PC-9 (cell line): ENCODE data around the gene TRIM71. TPM values are rescaled to one million over a fixed set of nuclear protein-coding genes. Genes with fewer than 3 reads are reported as not detected.

Source experiments
- BruUV-seq: library from RNA; stranded (reverse); fragments of 400-500 nt; replicated peaks from 2 replicates; lab custom pipeline; 2021; lab: Mats Ljungman, UMichigan
- CTCF ChIA-PET: fragments of 300-600 bp; sonication (Branson Sonifier 250); formaldehyde crosslinking; loops from one replicate; lab custom pipeline; 2022; ENCODE audit warnings: antibody characterized with exemption; lab: Charles Lee
- POLR2A ChIA-PET: fragments of 300-600 bp; sonication (Branson Sonifier 250); formaldehyde crosslinking; loops from one replicate; lab custom pipeline; 2022; ENCODE audit warnings: antibody characterized with exemption; ENCODE audit not compliant: unreplicated experiment; lab: Charles Lee
- DNase-seq, 2 experiments: peaks; one replicate each; pipeline versions ENCODE4 v3.0.0 to v3.0.0-alpha.2; 2015 to 2022; ENCODE audit warnings: mixed read lengths in 1 of 2
- H2AFZ ChIP-seq: fragments of 200-600 bp; sonication (generic); 2 replicates; pipeline ENCODE4 v1.8.1; 2017; ENCODE audit warnings: antibody characterized with exemption
- H3F3A ChIP-seq: fragments of 200-600 bp; sonication (generic); 2 replicates; pipeline ENCODE4 v1.8.1; 2017; ENCODE audit warnings: antibody characterized with exemption, mild to moderate bottlenecking, low read depth; ENCODE audit not compliant: insufficient read depth
- H3K27ac ChIP-seq: fragments of 200-600 bp; sonication (generic); 2 replicates; pipeline ENCODE4 v1.6.1; 2016; ENCODE audit warnings: mixed run types
- H3K27me3 ChIP-seq: fragments of 200-600 bp; sonication (generic); 2 replicates; pipeline ENCODE4 v1.6.1; 2016; ENCODE audit warnings: low read depth, mixed run types; ENCODE audit not compliant: insufficient read depth
- H3K36me3 ChIP-seq: fragments of 200-600 bp; sonication (generic); 2 replicates; pipeline ENCODE4 v1.6.1; 2016; ENCODE audit warnings: low read depth, mixed run types
- H3K4me1 ChIP-seq: fragments of 200-600 bp; sonication (generic); replicated peaks from 2 replicates; pipeline ENCODE4 v1.6.1; 2016; ENCODE audit warnings: mixed run types; ENCODE audit not compliant: insufficient read depth
- H3K4me2 ChIP-seq: fragments of 200-600 bp; sonication (generic); 2 replicates; pipeline ENCODE4 v1.6.1; 2017; ENCODE audit warnings: mixed run types
- H3K4me3 ChIP-seq: fragments of 200-600 bp; sonication (generic); 2 replicates; pipeline ENCODE4 v1.6.1; 2016; ENCODE audit warnings: mixed run types
- H3K79me2 ChIP-seq: fragments of 200-600 bp; sonication (generic); 2 replicates; pipeline ENCODE4 v1.6.1; 2017; ENCODE audit warnings: low read depth, mixed run types
- H3K9me2 ChIP-seq: fragments of 200-600 bp; sonication (generic); 2 replicates; pipeline ENCODE4 v1.8.1; 2017; ENCODE audit warnings: mild to moderate bottlenecking; ENCODE audit not compliant: insufficient read depth
- H3K9me3 ChIP-seq: fragments of 200-600 bp; sonication (generic); 2 replicates; pipeline ENCODE4 v1.8.1; 2016; ENCODE audit warnings: low read depth; ENCODE audit not compliant: insufficient read depth
- H4K20me1 ChIP-seq: fragments of 200-600 bp; sonication (generic); 2 replicates; pipeline ENCODE4 v1.8.1; 2017; ENCODE audit not compliant: insufficient read depth
- EZH2 ChIP-seq: fragments of 200-600 bp; sonication (generic); IDR thresholded peaks from 2 replicates; pipeline ENCODE4 v1.8.0; 2017; ENCODE audit warnings: antibody characterized with exemption, low read depth
- intact Hi-C: fragments of 100-400 bp; cut with micrococcal nuclease; formaldehyde crosslinking; loops from one replicate; pipeline ENCODE4 v1.10.0; 2022; ENCODE audit not compliant: unreplicated experiment
- total RNA-seq: library from RNA; stranded (reverse); gene quantifications from 2 replicates; pipeline ENCODE4 v1.2.3, GENCODE V29; 2021
- TF ChIP-seq, protein P1 (sequence below): fragments of 200-600 bp; sonication (generic); conservative IDR thresholded peaks from 2 replicates; pipeline ENCODE4 v1.6.1; 2017; ENCODE audit warnings: mixed run types, antibody characterized with exemption, mild to moderate bottlenecking, moderate library complexity

Gene TRIM71
- total RNA-seq, 1 experiment from 2014 or later = not detected

DNA sequence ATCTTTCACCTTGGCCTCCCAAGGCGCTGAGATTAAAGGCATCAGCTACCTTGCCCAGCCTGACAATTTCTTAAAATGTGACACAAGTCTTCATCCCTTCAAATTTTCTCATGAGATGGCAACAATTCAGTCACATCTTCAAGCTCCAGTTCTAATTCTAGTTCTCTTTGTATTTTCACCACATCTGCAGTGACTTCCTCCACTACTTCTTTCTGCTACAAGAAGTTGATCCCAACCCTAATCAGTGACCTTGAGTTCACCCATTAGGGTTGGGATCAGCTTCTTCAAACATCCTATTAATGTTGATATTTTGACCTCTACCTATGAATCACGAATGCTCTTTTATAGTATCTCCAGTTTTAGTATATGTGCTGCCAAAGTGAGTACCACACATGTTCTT is 59.8 kb downstream of the TRIM71 start:
- Histone ChIP-seq H3K27me3 (no peaks in the 10 kb centered on the region), H3K9me3 (no peaks in the 10 kb centered on the region), H3K9me2 (no peaks in the 10 kb centered on the region), H2AFZ (no peak overlapping the region), H3K4me1 (no peaks in the 10 kb centered on the region), H3F3A (no peaks in the 10 kb centered on the region), H3K79me2 (no peaks in the 10 kb centered on the region), H3K36me3 (no peaks in the 10 kb centered on the region), H3K27ac (no peak overlapping the region), H4K20me1 (no peaks in the 10 kb centered on the region), H3K4me2 (no peak overlapping the region), H3K4me3 (no peak overlapping the region)
- BruUV-seq = no TSS peak
- TF ChIP-seq, protein P1, sequence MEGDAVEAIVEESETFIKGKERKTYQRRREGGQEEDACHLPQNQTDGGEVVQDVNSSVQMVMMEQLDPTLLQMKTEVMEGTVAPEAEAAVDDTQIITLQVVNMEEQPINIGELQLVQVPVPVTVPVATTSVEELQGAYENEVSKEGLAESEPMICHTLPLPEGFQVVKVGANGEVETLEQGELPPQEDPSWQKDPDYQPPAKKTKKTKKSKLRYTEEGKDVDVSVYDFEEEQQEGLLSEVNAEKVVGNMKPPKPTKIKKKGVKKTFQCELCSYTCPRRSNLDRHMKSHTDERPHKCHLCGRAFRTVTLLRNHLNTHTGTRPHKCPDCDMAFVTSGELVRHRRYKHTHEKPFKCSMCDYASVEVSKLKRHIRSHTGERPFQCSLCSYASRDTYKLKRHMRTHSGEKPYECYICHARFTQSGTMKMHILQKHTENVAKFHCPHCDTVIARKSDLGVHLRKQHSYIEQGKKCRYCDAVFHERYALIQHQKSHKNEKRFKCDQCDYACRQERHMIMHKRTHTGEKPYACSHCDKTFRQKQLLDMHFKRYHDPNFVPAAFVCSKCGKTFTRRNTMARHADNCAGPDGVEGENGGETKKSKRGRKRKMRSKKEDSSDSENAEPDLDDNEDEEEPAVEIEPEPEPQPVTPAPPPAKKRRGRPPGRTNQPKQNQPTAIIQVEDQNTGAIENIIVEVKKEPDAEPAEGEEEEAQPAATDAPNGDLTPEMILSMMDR = no peak
- TF ChIP-seq EZH2 = no peak
- no peak for DNase-seq
- ChIA-PET CTCF (no interaction called here), POLR2A (no interaction called here)
- intact Hi-C loops = no loop called here

DNA sequence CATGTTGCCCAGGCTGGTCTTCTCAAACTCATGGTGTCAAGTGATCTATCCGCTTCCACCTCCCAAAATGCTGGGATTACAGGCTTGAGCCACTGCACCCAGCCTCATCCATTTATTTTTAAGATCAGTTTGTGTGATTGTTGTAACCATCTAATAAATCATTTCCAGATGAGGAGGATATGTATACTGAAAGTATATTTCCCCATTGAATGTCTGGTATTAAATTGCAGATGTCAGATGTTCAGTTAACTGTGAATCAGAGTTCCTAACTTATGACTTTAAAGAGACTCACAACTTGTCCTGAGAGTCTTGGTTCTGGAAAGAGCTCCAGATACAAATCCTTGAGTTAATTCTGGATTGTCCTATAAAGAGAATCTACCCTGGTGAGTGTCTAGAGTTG is 62.4 kb downstream of the TRIM71 start:
- H3K9me2 ChIP-seq = no peaks in the 10 kb centered on the region
- no peak overlapping the region for H3K4me2 ChIP-seq
- H3K9me3 ChIP-seq = no peaks in the 10 kb centered on the region
- no peaks in the 10 kb centered on the region for H3K79me2 ChIP-seq
- intact Hi-C loops = no loop called here
- no peak overlapping the region for H3K4me3 ChIP-seq
- ChIA-PET CTCF (no interaction called here), POLR2A (interaction anchor here (0.7 kb wide), 1 partner anchor 318 kb away, joined by 4 read pairs; no protein-coding TSS in a partner anchor)
- BruUV-seq = no TSS peak
- no peaks in the 10 kb centered on the region for H3K27me3 ChIP-seq
- DNase-seq = no peak
- TF ChIP-seq, protein P1 = no peak
- no peak for TF ChIP-seq EZH2
- no peaks in the 10 kb centered on the region for H4K20me1 ChIP-seq
- H3K4me1 ChIP-seq = no peaks in the 10 kb centered on the region
- H3K36me3 ChIP-seq = no peaks in the 10 kb centered on the region
- H2AFZ ChIP-seq = no peak overlapping the region
- no peaks in the 10 kb centered on the region for H3F3A ChIP-seq
- H3K27ac ChIP-seq = no peak overlapping the region

DNA sequence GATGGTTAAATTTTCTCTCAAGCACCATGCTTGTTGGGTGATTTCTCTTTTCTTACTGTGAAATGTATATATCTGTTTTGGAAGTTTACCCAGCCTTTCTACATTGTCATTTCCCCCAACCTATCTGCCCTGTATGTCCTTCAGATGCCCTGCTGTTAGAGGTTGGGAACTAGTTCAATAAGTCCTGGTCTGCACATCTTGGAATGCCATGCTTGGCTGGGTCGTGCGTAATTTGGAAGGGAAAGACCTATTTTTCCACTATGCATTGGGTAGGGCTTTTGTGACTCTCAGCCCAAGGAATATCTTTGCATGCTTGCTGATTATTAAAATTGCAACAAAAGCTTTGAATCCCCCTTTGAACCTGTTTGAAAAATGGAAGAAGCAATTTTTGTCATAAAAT is 63.8 kb downstream of the TRIM71 start:
- Histone ChIP-seq H3K79me2 (no peaks in the 10 kb centered on the region), H3F3A (no peaks in the 10 kb centered on the region), H3K9me2 (no peaks in the 10 kb centered on the region), H3K9me3 (no peaks in the 10 kb centered on the region), H3K4me1 (no peaks in the 10 kb centered on the region), H2AFZ (no peak overlapping the region), H3K27me3 (no peaks in the 10 kb centered on the region), H3K4me2 (no peak overlapping the region), H4K20me1 (no peaks in the 10 kb centered on the region), H3K27ac (no peak overlapping the region), H3K36me3 (no peaks in the 10 kb centered on the region), H3K4me3 (no peak overlapping the region)
- ChIA-PET CTCF (no interaction called here), POLR2A (no interaction called here)
- intact Hi-C loops = no loop called here
- no peak for DNase-seq
- BruUV-seq = no TSS peak
- TF ChIP-seq, protein P1 = no peak
- TF ChIP-seq EZH2 = no peak
